ENCODE measurements around the gene DR1.

Gene DR1

GRCh38 chr1:93408203-93408602, 62.5 kb downstream of the DR1 start:
- no peak overlapping the region for H3K4me3 ChIP-seq (replicated peaks; ENCODE audit: low read depth, low read length)
- TF ChIP-seq, protein P1, sequence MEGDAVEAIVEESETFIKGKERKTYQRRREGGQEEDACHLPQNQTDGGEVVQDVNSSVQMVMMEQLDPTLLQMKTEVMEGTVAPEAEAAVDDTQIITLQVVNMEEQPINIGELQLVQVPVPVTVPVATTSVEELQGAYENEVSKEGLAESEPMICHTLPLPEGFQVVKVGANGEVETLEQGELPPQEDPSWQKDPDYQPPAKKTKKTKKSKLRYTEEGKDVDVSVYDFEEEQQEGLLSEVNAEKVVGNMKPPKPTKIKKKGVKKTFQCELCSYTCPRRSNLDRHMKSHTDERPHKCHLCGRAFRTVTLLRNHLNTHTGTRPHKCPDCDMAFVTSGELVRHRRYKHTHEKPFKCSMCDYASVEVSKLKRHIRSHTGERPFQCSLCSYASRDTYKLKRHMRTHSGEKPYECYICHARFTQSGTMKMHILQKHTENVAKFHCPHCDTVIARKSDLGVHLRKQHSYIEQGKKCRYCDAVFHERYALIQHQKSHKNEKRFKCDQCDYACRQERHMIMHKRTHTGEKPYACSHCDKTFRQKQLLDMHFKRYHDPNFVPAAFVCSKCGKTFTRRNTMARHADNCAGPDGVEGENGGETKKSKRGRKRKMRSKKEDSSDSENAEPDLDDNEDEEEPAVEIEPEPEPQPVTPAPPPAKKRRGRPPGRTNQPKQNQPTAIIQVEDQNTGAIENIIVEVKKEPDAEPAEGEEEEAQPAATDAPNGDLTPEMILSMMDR (IDR thresholded peaks at IDR 0.05; ENCODE audit: low read depth, low read length, missing control alignments) = no peak
- DNase-seq (ENCODE audit: extremely low read depth, low read depth) = no peak

- no peak overlapping the region for H3K4me3 ChIP-seq (replicated peaks; ENCODE audit: low read depth, low read length)
- TF ChIP-seq, protein P1 (IDR thresholded peaks at IDR 0.05; ENCODE audit: low read depth, low read length, missing control alignments) = no peak
- DNase-seq (ENCODE audit: extremely low read depth, low read depth) = no peak
Observed at GRCh38 chr1:93411000-93411399, 65.3 kb downstream of the DR1 start.

DNA sequence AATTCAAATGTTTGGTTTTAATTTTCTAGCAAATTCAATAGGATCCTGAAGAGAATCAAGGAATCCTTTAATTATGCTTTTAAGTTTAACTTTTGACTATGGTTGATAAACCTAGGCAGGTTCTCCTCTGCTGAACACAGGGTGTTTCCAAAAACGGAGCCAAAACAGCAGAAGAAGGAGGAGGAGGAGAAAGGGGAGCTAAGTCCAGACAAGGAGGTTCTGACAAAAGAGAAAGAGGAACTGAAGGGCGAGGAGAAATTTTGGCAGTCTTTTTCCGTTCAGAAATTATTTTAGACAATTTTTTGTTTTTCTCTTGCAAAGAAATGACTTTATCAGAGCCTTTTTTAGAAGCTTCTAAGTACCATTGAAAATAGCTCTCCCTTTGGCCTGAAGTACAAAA, 69.0 kb downstream of the DR1 start:
- DNase-seq (ENCODE audit: extremely low read depth, low read depth) = no peak
- H3K4me3 ChIP-seq (replicated peaks; ENCODE audit: low read depth, low read length) = no peak overlapping the region
- TF ChIP-seq, protein P1 (IDR thresholded peaks at IDR 0.05; ENCODE audit: low read depth, low read length, missing control alignments) = no peak

- TF ChIP-seq, protein P1 (IDR thresholded peaks at IDR 0.05; ENCODE audit: low read depth, low read length, missing control alignments) = no peak
- H3K4me3 ChIP-seq (replicated peaks; ENCODE audit: low read depth, low read length) = no peak overlapping the region
- DNase-seq (ENCODE audit: extremely low read depth, low read depth) = no peak
Observed at GRCh38 chr1:93415296-93415695, 69.6 kb downstream of the DR1 start.

DNA sequence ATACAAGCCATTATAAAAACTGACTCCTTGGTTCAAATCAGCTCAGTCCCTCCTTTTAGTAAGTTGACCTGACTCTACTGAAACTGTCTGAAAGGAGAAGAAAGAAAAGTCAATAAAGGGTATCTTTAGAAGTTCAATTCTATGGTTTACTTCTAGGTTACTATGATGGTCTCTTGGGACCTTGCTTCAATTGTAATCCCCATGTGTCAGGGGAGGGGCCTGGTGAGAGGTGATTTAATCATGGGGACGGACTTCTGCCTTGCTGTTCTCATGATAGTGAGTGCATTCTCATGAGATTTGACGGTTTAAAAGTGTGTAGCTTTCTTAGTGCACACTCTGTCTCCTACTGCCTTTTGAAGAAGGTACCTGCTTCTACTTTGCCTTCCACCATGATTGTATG, 70.5 kb downstream of the DR1 start:
- TF ChIP-seq, protein P1 (IDR thresholded peaks at IDR 0.05; ENCODE audit: low read depth, low read length, missing control alignments) = no peak
- DNase-seq (ENCODE audit: extremely low read depth, low read depth) = no peak
- no peak overlapping the region for H3K4me3 ChIP-seq (replicated peaks; ENCODE audit: low read depth, low read length)

All from HFF-Myc (cell line).